Activated T-cell treated with anti-CD3 and anti-CD28 coated beads, Interleukin-2, amount 50 U/mL, for 1 hour (primary cell): ENCODE measurements around the gene EMP3.
"Not testable (repeated sequence)": the region's sequence is repeated elsewhere in the genome, so short reads cannot be mapped to it uniquely, and the experiment has no call there.

Experiments used
- DNase-seq: peaks from one replicate; pipeline ENCODE4 v3.0.0-alpha.2; 2020

The EMP3 gene

DNA sequence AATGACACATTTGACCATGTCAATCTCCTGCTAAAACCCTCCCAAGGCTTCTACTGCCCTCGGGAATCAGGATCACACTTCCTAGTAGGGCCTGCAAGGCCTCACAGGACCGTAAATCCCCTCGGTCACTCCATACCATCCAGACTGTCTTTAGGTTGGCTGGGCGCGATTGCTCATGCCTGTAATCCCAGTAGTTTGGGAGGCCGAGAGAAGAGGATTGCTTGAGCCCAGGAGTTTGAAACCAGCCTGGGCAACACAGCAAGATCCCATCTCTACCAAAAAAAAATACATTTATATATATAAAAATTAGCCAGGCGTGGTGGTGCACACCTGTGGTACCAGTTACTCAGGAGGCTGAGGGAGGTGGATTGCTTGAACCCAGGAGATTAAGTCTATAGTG lies 23.4 kb downstream of the EMP3 start:
- DNase-seq = no peak

DNA sequence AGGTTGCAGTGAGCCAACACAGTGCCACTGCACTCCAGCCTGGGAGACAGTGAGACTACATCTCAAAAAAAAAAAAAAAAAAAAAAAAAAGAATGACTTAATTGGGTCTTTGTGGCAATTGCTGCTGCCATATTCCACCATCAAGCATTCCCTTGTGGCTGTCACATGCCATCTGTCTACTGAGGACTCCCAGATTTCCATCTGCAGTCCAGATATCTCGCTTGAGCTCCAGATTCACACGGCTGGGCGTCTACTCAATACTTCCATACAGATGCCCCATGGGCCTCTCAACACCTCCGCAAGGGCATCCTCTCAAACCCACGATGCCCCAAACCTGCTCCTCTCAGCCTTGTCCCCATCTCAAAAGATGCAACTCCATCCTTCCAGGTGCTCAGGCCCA lies 25.5 kb downstream of the EMP3 start:
- DNase-seq = no peak

DNA sequence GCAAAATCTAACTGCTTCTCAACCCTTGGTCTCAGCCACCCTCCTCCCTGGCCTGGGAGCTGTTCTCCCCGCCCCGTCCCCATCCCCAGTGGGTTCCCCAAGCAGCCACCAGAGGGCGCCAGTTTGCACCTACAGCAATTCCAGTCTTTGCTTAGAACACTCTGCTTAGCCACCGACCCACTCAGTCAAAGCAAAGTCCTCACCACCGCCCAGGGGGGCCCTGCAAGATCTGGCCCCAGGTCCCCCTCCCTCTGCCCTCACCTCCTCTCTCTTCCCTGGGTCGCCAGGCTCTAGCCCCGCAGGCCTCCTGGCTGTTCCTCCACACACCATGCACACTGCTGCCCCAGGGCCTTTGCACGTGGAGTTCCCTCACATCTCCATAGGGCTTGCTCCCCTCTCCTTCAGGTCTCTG lies 26.0 kb downstream of the EMP3 start:
- peak; percentile 81 for DNase-seq

DNA sequence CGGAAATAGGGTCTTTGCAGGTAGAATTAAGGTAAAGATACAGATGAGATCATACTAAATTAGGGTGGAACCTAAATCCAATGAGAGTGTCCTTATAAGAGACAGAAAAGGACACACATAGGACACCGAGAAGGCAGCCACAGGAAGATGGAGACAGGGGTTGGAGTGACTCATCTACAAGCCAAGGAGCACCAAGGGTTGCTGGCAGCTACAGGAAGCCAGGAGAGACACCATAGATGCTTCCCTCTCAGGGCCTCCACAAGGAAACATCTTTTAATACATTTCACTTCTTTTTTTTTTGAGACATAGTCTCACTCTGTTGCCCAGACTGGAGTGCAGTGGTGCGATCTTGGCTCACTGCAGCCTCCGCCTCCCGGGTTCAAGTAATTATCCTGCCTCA lies 28.3 kb downstream of the EMP3 start:
- no peak for DNase-seq

DNA sequence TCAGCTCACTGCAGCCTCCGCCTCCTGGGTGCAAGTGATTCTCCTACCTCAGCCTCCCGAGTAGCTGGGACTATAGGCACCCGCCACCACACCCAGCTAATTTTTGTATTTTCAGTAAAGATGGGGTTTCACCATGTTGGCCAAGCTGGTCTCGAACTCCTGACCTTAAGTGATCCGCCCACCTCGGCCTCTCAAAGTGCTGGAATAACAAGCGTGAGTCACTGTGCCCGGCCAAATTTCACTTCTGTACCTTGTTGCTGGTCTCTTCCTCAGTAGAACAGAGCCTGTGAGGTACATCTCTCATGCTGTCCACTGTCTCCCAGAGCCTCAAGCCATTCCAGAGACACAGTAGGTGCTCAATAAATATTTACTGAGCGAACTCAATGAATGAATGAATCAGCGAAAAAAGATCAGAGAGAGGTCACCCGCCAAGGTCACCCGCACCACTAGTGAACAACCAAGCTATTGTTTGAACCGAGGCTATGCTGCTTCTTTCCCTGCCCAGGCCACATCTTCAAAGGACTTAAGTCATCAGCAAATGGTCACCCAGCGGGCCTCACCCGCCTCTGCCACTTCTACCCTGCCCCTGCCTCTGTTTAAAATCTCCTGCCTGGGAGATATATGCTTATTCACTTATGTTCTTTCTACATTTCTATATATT lies 29.1 kb downstream of the EMP3 start:
- DNase-seq = no peak

DNA sequence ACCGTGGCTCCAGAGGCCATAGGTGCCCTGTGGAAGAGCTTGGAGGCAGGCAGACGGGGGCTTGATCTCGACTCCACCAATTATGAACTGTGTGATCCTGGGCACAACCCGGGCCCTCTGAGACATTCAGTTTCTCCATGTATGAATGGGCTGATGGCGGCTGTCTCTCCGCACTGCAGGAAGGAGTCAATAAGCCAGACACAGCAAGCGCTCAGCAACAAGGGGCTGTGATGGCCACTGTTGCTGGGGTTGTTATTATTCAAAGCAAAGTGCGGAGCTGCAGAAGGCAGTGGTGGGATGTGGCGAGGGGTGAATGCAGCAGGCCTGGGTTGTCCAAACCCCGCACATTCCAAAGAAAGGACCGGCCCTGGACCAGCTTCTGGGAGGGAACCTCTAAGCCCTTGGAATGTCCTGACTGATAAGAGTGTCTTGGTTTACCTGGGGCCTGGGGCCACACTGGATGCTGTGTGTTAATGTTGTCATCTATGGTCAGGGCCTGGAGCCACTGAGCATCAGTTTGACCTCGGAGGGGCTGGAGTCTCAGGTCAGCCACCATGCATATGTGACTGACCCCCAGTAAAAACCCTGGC lies 30.1 kb downstream of the EMP3 start:
- no peak for DNase-seq

DNA sequence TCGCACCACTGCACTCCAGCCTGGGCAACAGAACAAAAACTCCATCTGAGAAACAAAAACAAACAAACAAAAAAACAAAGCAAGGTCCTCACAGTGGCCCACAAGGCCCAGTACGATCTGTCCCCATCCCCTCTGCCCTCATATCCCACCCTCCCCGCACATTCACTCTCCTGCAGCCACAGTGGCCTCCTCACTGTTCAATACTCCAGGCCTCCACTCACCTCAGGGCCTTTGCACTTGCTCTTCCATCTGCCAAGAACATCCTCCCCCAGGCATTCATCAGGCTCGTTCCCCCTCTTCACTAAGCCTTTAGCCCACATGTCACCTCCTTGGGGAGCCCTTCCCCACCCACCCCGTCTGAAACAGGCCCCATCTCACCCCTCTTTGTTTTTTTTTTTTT lies 33.8 kb downstream of the EMP3 start:
- no peak for DNase-seq

DNA sequence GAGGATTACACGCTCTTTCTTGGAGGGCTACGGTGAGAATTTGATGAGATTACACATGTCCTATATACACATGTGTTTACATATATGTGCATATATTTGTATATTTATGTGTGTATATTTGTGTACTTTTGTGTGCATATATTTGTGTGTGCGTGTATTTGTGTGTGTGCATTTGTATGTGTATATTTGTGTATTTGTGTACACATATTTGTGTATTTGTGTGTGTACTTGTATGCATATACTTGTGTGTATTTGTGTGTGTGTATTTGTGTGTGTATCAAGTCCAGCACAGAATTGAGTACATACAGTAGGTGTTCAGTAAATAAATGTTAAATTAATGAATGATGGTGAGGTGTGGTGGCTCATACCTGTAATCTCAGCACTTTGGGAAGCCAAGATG lies 36.6 kb downstream of the EMP3 start:
- DNase-seq = no peak

DNA sequence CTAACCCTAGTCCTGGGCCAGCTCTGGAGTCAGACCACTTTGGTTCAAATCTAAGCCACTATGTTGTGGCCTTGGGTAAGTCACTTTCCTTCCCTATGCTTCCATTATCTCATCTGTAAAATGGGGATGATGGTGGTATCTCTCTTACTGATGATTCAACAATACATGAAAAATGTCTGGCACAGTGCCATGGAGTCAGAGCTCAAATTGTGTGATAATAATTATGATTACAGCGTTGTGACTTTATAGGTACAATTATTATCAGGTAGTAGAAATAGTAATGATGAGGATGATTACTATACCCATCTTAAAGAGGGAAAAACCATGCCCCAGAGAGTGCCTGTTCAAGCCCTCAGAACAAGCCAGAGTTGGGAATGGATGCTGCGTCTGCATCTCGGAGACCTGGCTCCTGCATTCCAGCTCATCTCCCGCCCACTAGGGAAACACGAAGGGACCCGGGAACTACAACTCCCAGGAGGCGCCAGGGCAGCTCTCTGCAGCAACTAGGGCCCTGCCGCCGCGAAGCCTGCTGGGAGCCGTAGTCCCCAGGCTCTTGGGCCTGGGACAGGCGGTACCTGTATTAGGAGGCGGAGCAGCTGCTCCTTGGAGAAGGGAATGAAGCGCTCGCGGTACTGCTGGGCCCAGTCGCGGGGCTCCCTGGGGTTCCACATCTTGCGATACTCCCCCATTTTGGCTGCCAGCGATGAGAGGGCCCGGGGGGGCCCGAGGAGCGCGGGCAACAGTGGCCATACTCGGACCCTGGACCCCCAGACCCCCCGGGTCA lies 37.6 kb downstream of the EMP3 start:
- peak; percentile 88 for DNase-seq

DNA sequence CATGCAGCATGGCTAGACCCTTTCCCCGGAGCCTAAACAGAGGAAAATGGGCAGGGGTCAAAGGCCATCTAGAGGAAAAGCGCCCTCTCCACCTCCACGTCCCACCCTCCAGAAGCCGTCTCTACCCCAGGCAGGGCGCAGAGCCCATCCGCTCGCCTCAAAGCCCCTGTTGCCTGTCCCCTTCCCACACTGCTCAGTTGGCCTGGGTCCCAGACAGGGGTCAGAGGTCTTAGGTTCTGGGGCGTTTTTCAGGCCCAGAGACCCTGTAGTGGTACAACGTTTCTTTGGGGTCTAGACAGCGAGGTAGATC lies 38.1 kb downstream of the EMP3 start:
- DNase-seq = no peak

DNA sequence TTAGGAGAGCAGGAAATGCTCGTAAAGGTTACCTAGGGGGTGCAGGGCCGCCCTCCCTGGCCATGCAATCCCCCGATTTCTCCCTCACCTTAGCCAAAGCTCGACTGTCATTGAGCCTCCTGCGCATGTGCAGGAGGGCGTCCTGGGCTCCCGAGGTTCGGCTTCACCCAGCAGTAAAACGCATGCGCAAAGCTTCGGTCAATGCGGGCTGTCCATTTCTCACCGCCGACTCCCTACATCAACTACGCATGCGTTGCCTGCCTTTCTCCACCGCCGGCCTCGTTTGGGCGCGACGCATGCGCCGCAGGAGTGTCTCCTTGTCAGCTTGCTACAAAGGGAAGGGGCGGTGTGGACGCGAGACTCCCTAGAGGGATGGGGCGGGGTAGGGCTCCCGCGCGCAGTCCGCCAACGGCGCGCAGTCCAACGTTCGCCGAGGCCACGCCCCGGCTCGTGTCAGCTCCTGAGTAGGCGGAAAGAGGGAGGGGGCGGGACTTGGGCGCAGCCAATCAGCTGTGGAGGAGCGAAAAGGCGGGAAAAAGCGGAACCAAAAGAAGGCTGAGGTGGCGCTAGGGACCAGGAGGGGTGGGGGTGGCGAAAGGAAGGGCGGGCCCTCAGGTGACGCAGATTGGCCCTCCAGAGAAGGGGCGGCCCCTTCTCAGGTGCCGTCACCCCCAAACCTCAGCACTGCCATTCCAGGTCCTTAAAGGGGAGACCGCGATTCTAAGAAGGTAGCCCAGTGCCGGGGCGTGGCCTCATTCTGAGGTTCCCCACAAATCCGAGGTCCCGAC lies 38.7 kb downstream of the EMP3 start, which contains the start of the genes SYNGR4 and TMEM143:
Gene SYNGR4, plus strand, starts transcription at position 558 of the 788 bp plus-strand sequence. CDS start 1,476 bp downstream, outside the sequence.
Gene TMEM143, minus strand, starts transcription at position 131 of the 788 bp plus-strand sequence. Its CDS starts 20 bp downstream, at position 111.
- DNase-seq = peak; percentile 97

DNA sequence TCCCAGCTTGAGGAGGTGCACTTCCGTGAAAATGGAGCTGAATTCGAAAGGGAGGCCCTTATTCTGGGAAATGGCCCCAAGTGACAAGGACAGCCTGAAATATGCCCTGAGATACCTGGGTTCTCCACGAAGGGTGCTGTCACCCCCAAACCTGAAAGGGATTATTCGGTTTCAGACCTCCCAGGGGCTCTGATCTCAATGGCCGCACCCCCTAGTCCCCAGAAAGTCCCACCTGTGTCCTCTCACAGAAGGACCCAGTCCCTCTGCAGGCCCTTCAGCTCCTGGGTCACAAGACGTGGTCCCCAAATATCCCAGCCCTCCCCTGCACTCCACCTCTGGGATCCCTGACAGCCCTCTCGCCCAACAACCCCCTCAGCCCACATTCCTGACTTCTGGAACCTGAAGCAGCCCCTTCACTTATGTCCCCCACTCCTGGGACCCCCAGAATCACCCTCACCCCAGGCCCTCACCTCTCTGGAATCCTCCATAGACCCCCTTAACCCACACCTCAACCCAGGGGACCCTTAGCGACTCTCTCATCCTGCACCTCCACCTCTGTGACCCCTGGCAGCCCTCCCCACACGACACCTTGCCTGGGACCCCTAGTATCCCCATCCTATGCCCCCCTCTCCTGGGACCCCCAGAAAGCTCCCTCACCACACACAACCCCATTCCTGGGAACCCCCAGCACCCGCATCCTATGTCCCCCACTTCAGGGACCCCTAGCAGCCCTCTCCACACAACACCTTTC lies 39.4 kb downstream of the EMP3 start:
- no peak for DNase-seq

DNA sequence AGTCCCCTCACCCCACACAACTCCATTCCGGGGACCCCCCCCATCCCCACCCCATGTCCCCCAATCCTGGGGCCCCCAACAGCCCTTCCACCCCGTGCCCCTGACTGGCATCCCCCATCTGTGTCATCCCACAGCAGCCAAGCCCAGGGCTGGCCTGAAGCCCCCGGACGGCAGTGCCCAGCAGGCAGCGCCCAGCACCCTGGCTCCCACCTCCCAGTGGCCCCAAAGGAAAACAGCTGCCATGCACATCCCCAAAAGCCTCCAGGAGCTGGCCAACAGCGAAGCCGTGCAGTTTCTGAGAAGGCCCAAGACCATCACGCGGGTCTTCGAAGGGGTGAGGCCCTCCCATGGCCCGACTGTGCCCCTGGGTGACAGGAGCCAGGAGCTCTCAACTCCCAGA lies 40.2 kb downstream of the EMP3 start:
- no peak for DNase-seq

DNA sequence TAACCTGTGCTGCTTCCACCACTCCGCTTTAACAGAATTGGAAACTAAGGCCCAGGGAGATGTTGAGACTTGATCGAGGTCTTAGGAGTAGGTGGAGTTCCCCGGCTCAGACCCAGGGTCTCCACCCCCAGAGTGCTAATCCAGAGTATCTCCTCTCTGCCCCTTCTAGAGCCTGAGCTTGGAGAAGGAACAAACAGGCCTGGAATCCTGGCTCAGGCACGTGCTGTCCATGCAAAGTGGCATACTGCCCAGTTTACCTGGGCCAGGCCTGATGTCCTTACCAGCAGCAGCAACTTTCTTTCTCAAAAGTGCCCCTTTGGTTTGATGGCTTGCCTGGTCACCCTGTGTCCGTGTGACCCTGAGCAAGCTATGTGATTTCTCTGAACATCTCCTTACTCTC lies 42.5 kb downstream of the EMP3 start:
- DNase-seq = no peak

DNA sequence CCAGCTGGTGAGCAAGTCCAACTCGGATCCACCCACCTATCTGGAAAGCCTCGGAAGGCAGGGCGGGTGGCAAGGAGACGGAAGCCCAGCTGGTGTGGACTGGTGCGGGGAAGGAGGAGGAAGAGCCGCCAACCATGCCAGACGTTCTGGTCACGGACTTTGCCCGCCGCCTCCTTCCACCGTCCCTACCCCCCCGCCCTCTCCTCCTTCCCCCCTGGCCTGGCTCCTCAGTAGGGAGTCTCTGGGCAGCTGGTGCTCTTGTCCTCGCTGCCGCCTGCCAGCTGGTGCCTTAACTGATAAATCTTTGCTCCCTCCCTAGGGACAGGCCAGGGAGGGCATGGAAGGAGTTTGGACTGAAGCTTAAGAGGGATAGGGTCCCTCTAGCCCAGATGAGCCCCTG lies 43.6 kb downstream of the EMP3 start:
- DNase-seq = no peak

DNA sequence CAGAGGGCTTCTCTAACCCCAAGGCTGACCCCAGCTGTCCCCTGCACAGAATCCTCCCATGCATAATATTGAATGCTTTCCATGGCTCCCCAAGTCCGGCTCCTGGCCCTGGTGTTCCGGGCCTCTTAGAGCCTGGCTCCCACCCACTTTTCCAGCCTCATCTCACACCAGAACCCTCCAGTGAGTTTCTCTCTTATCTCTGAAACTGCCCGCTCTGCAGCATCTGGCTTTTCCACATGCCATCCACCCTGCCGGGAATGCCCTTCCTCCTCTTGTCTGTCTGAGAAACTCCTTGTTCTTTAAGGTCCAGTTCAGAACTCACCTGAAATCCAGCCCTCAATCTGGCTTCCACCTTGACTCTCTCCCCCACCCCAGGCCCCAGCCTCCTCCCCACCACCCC lies 45.6 kb downstream of the EMP3 start:
- DNase-seq = no peak

DNA sequence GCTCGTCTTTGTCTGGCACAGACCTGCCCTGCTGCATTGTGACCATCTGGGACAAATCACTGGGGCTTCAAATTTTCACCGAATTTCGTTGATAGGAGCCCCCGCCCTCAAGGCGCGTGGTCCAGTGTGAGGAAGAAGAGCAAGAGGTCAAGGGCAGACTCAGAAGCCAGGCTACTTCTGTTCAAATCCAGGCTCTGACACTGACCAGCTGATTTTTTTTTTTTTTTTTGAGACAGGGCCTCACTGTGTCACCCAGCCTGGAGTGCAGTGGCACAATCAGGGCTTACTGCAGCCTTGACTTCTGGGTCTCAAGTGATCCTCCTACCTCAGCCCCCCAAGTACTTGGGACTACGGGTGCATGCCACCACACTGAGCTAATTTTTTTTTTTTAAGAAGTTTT lies 46.0 kb downstream of the EMP3 start:
- no peak for DNase-seq

DNA sequence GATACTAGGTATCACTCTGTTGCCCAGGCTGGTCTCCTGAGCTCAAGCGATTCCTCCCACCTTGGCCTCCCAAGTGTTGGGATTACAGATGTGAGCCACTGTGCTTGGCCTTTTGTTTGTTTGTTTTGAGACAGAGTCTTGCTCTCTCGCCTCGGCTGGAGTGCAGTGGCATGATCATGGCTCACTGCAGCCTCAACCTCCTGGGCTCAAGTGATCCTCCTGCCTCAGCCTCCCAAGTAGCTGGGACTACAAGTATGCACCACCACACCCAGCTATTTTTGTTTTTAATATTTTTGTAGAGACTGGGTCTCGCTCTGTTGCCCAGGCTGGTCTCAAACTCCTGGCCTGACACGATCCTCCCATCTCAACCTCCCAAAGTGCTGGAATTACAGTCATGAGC lies 46.4 kb downstream of the EMP3 start:
- not testable (repeated sequence) for DNase-seq

DNA sequence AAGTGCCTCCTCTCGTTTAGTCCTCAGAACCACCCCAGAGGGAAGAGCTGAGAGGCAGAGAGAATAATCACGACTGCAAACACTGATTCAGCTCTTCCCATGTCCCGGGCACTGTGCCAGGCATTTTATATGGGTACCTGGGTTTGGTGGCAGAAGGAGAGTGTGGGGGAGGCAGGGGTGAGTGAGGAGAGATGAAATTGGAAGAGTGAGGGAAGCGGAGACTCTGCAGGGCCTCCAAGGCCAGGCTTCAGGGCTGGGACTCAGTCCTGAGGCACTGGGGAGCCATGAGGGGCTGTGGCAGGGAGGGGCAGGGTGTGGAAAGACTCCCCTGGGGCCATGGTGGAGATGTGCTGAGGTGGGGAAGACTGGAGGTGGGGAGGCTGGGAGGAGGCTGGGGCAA lies 47.6 kb downstream of the EMP3 start:
- DNase-seq = no peak

DNA sequence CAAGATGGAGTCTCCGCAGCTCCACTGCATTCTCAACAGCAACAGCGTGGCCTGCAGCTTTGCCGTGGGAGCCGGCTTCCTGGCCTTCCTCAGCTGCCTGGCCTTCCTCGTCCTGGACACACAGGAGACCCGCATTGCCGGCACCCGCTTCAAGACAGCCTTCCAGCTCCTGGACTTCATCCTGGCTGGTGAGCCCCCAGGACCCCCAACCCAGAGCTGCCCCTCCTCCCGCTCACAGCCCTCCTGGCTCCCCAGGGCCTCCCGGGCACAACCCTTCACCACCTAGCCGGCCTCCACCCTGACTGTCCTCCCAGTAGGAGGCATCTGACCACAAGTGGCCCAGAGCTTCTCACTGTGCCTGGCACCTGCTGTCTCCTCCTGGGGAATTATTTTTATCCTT lies 48.2 kb downstream of the EMP3 start:
- DNase-seq = no peak

DNA sequence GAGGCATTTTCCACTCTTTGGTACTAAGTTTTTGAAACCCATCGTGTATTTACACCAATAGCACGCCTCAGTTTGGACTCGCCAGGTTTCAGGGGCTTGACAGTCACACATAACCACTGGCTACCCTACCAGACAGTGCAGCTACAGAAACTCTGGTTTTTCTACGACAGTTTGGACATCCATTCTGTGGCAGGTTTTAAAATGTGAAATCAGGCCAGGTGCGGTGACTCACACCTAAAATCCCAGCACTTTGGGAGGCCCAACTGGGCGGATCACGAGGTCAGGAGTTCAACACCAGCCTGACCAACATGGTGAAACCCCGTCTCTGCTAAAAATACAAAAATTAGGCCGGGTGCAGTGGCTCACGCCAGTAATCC lies 52.8 kb downstream of the EMP3 start:
- no peak for DNase-seq

DNA sequence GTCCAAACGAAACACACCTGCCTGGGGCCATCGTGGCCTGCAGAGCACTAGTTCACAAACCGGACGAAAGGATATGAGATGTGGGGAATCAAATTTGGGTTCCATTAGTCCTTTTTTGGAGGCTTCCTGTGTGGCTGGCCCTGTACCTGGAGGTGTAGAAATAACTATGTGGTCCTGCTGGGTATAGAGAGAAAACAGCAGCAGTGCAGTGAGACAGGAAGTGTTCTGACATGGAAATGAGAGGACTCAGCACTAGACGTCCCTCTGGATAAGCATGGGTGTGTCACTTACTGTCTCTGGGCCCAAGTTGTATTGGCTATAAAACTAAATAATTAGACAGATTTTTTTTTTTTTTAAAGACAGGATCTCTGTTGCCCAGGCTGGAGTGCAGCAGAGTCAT lies 53.7 kb downstream of the EMP3 start:
- DNase-seq = no peak
